ENCODE data around the gene KRIT1.
A peak's percentile ranks its signal among the peaks of the same experiment; 100 is the strongest.
"Not testable (repeated sequence)": the region's sequence is repeated elsewhere in the genome, so short reads cannot be mapped to it uniquely, and the experiment has no call there.

KRIT1 gene

GRCh38 chr7:92245487-92246359, at the start of gene KRIT1, which contains the start of gene ANKIB1:
TSS of gene KRIT1 (minus strand) at chr7:92245914. CDS start at chr7:92242135, 3,779 bp downstream.
TSS of gene ANKIB1 (plus strand) at chr7:92245974. CDS start at chr7:92294979, 49,005 bp downstream.
- DNase-seq (ENCODE audit: low read depth), result peak; percentile 75

- no peak for DNase-seq (ENCODE audit: low read depth)
Measured at GRCh38 chr7:92295391-92295790, 49.7 kb upstream of the KRIT1 start.

- DNase-seq (ENCODE audit: low read depth), result no peak
Measured at GRCh38 chr7:92293896-92294590, 48.3 kb upstream of the KRIT1 start.

- DNase-seq (ENCODE audit: low read depth), result no peak
Measured at GRCh38 chr7:92292981-92293380, 47.3 kb upstream of the KRIT1 start.

- no peak for DNase-seq (ENCODE audit: low read depth)
Measured at GRCh38 chr7:92289321-92289720, 43.6 kb upstream of the KRIT1 start.

GRCh38 chr7:92282930-92283329, 37.2 kb upstream of the KRIT1 start:
- no peak for DNase-seq (ENCODE audit: low read depth)

GRCh38 chr7:92282221-92282814, 36.6 kb upstream of the KRIT1 start:
- DNase-seq (ENCODE audit: low read depth), result no peak

- DNase-seq (ENCODE audit: low read depth), result no peak
Measured at GRCh38 chr7:92281031-92281430, 35.3 kb upstream of the KRIT1 start.

- no peak for DNase-seq (ENCODE audit: low read depth)
Measured at GRCh38 chr7:92279396-92280031, 33.8 kb upstream of the KRIT1 start.

- DNase-seq (ENCODE audit: low read depth), result no peak
Measured at GRCh38 chr7:92276460-92276864, 30.7 kb upstream of the KRIT1 start.

- DNase-seq (ENCODE audit: low read depth), result no peak
Measured at GRCh38 chr7:92275327-92275726, 29.6 kb upstream of the KRIT1 start.

GRCh38 chr7:92268921-92269320, 23.2 kb upstream of the KRIT1 start:
- DNase-seq (ENCODE audit: low read depth), result no peak

GRCh38 chr7:92266415-92267241, 20.9 kb upstream of the KRIT1 start:
- DNase-seq (ENCODE audit: low read depth), result no peak

GRCh38 chr7:92260248-92260781, 14.6 kb upstream of the KRIT1 start:
- DNase-seq (ENCODE audit: low read depth), result no peak

GRCh38 chr7:92259610-92260247, 14.0 kb upstream of the KRIT1 start:
- no peak for DNase-seq (ENCODE audit: low read depth)

- no peak for DNase-seq (ENCODE audit: low read depth)
Measured at GRCh38 chr7:92259062-92259461, 13.3 kb upstream of the KRIT1 start.

- DNase-seq (ENCODE audit: low read depth), result no peak
Measured at GRCh38 chr7:92255308-92255707, 9.6 kb upstream of the KRIT1 start.

GRCh38 chr7:92254800-92255199, 9.1 kb upstream of the KRIT1 start:
- DNase-seq (ENCODE audit: low read depth), result not testable (repeated sequence)

- DNase-seq (ENCODE audit: low read depth), result no peak
Measured at GRCh38 chr7:92253251-92253650, 7.5 kb upstream of the KRIT1 start.

- DNase-seq (ENCODE audit: low read depth), result no peak
Measured at GRCh38 chr7:92251181-92251580, 5.5 kb upstream of the KRIT1 start.

GRCh38 chr7:92250603-92251002, 4.9 kb upstream of the KRIT1 start:
- DNase-seq (ENCODE audit: low read depth), result no peak

Measured in activated T-helper 1 cell treated with Interleukin-2 at 50 U/mL for 16 hours (primary cell).